NCI-H524 (cell line): ENCODE measurements around the gene SHMT2.

Experiments used
- DNase-seq, 2 experiments: peaks; one replicate each; lab custom pipeline; 2025; lab: John Stamatoyannopoulos, UW

Gene SHMT2

DNA sequence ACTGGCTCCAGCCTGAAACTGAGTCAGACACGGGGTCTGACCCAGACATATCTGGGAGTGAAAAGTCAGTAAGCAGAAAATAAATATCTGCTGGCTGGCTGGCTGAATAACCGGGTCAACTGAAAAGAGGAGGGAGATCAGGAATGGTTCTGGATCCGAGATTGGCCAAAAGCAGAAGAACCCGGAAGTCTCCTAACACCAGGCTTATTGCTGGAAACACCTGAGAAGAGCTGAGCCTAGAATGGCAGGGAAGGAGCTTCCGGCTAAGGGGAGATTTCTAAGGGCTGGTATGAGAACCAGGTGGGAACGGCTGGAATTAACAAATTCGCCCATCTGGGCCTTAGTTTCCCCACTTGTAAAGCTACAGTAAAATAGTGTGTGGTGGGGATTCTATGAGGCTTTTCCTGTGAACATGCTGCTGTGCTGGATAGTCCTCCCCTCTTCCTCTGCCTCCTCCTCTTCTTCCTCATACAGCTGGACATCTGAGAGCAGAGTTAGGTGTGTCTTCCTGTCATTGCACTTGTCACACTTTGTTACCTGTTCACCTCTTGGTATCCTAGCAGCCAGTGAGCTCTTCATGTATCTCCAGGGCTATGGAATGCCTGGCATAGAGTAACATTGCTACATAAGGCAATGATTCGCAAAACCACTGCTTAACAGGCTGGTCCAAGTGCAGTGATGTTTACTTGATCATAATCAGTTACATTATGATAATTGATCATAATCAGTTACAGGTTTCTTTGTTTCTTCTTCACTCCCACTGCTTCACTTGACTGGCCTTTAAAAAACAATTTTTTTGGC lies 2.0 kb upstream of the SHMT2 start:
- DNase-seq, result no peak

DNA sequence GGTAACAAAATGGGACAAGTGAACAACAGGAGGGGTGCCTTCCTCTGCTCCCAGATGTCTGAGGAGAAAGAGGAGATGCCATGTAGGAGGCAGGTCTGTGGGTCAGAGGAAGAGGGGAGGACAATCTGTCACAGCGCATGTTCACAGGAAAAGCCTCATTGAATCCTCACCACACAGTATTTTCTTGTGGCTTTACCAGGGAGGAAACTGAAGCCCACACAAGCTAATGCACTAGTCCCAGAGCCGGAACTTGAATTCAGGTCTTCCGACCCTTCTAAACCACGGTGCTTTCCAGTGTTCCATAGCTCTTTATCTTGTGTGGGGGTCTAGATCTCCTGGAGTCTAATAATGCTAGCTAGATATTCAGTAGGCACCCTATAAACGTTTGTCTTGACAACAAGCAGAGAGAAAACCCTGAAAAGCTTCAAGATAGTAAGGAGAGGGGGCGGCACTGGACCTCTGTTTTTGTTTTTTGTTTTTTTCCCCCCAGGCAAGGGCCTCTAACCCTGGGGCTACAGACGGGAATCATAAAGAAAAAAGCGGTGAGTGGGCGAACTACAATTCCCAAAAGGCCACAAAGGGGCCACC lies 371 bp upstream of the SHMT2 start:
- DNase-seq, result no peak

DNA sequence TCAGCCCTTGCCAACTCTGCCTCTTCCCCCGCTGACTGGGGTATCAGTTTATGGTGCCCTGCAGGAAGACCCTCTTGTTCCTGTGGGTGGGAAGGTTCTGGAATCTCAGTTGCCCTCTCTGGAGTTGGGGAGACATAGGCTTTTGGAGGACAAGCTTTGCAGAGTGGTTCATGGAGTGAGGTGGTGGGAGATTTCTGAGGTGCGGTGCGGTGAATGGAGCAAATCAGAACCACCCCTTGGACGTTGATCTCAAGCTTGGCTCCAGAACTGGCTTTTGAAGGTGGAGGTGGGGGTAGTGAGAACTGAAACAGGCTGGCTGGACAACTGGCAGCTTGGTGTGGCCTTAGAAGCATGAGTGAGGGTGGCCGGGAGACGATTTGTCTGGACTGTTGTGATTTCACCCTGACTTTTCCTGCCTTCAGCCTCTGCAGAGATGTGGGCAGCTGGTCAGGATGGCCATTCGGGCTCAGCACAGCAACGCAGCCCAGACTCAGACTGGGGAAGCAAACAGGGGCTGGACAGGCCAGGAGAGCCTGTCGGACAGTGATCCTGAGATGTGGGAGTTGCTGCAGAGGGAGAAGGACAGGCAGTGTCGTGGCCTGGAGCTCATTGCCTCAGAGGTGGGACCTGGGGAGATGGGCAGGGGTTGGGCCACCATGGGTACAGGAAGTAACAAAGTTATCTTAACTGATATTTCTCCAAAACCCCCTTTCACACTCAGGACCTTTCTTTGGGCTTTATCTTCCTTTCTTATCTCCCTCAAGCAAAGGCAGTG lies 1.1 kb downstream of the SHMT2 start:
- DNase-seq, result no peak

DNA sequence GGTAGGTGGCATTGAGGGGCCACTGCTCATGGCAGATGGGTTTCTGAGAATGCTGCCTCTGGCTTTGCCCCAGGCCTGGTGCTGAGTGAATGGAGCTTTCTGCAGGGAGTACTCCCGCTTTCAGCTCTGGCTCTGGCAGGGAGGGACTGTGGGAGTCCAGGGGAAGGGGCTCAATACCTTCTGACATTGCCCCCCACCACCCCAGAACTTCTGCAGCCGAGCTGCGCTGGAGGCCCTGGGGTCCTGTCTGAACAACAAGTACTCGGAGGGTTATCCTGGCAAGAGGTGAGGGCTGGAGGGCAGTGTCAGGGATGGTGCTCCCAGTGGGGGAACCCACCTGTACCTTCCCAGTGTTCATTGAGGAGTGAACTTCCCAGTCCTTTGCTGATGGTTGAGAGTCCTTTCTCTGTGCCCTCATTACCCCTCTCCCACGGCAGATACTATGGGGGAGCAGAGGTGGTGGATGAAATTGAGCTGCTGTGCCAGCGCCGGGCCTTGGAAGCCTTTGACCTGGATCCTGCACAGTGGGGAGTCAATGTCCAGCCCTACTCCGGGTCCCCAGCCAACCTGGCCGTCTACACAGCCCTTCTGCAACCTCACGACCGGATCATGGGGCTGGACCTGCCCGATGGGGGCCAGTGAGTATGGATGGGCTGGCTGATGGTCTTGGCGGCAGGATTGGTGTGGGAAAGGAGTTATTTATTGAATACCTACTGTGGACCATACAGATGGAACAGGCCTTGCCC lies 1.9 kb downstream of the SHMT2 start:
- DNase-seq, result no peak

DNA sequence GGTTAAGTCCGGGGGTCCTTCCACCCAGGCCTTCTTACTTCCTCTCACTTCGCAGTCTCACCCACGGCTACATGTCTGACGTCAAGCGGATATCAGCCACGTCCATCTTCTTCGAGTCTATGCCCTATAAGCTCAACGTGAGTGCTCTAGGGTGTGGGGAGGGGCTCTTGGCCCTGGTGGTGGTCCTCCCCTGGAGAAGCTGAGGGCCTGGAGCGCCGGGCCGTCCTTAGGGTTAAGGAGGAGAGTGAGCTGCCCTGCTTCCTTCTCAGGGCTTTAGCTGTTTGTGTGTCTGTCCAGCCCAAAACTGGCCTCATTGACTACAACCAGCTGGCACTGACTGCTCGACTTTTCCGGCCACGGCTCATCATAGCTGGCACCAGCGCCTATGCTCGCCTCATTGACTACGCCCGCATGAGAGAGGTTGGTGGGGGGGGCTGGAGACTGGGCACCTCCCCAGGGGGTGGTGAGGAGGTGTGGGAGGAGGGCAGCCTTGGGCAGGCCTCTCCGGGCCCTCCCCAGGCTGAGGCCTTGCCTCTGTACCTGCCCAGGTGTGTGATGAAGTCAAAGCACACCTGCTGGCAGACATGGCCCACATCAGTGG lies 2.7 kb downstream of the SHMT2 start:
- no peak for DNase-seq

DNA sequence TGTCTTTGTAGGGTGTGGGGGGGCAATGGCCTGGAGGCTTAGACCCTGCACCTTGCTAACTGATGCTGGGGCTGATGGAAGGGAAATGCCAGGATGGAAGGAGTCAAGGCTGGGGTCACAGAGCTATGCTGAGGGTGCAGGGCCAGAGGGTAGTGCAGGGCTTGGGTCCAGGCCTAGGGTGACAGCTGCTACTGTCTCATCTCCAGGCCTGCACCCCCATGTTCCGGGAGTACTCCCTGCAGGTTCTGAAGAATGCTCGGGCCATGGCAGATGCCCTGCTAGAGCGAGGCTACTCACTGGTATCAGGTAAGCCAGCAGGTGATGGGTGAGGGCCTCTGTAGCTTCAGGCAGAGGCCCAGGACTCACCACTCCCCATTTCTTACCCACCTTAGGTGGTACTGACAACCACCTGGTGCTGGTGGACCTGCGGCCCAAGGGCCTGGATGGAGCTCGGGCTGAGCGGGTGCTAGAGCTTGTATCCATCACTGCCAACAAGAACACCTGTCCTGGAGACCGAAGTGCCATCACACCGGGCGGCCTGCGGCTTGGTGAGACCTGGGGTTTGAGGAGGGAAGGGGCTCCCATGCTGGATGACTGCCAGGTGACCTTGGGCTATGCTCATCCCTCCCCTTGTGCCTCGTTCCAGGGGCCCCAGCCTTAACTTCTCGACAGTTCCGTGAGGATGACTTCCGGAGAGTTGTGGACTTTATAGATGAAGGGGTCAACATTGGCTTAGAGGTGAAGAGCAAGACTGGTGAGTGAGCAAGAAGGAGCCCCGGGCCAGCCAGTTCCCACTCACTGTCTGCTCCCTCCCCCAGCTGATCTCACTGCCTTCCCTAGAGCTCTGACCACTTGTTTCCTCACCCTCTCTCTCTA lies 4.1 kb downstream of the SHMT2 start:
- DNase-seq, result no peak

DNA sequence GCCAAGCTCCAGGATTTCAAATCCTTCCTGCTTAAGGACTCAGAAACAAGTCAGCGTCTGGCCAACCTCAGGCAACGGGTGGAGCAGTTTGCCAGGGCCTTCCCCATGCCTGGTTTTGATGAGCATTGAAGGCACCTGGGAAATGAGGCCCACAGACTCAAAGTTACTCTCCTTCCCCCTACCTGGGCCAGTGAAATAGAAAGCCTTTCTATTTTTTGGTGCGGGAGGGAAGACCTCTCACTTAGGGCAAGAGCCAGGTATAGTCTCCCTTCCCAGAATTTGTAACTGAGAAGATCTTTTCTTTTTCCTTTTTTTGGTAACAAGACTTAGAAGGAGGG lies 4.7 kb downstream of the SHMT2 start:
- no peak for DNase-seq

DNA sequence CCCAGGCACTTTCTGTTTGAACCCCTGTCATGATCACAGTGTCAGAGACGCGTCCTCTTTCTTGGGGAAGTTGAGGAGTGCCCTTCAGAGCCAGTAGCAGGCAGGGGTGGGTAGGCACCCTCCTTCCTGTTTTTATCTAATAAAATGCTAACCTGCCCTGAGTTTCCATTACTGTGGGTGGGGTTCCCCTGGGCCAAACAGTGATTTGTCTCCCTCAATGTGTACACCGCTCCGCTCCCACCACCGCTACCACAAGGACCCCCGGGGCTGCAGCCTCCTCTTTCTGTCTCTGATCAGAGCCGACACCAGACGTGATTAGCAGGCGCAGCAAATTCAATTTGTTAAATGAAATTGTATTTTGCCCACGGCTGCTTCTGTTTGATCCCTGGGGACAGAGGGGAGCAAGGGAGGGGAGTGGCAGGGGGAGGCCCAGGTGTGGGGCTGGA lies 5.1 kb downstream of the SHMT2 start:
- no peak for DNase-seq

DNA sequence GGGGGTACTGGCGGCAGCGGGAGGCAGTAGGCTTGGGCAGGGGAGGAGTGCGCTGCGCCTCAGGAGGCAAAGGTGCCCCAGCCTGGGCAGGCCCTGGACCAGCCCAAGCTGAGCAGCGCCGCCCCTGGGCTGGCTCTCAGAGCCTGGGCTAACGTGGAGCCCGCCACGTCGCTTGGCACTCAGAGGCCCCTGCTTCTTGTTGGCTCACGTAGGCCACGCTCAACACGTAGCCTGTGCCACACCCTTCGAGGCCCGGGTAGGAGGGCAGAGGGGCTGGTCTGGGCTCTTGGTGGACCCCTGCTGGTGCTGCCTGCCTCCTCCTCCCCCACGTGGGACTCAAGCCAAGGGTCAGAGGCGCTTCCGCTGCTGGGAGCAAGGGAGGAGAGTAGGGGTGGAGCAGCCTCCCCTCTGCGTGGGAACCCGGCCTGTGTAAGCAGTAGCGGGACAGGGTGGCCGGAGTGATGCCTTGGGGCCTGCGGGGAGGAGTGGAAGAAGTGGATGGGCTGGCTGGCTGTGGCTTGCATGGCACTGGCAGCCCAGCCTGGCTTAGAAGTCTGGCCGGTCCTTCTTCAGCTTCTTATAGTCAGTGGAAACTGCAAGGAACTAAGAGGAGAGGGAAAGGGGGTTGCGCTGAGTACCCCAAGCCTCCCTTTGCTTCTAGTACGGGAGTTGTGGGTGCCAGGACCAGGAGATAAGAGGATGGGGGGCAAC lies 5.7 kb downstream of the SHMT2 start:
- DNase-seq, result peak in 1 of 2 experiments; percentile 54

DNA sequence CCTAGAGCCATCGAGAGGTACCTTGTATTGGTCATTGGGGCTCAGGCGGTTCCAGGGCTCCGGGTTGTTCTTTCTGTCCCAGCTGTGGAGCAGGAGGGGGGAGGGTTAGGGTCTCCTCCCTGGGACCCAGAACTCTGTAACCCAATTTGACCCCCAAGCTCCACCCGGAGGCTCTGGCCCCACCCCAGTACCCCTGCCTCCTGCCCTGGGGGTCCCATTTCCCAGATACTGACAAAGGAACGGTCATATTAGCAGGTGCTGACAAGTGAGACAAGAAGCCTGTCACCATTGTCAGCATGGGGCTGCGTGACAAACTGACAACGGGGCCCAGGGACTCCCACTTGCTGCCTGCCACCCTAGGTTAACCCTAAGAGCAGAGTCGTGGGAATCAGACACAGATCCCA lies 6.2 kb downstream of the SHMT2 start:
- DNase-seq, result no peak

DNA sequence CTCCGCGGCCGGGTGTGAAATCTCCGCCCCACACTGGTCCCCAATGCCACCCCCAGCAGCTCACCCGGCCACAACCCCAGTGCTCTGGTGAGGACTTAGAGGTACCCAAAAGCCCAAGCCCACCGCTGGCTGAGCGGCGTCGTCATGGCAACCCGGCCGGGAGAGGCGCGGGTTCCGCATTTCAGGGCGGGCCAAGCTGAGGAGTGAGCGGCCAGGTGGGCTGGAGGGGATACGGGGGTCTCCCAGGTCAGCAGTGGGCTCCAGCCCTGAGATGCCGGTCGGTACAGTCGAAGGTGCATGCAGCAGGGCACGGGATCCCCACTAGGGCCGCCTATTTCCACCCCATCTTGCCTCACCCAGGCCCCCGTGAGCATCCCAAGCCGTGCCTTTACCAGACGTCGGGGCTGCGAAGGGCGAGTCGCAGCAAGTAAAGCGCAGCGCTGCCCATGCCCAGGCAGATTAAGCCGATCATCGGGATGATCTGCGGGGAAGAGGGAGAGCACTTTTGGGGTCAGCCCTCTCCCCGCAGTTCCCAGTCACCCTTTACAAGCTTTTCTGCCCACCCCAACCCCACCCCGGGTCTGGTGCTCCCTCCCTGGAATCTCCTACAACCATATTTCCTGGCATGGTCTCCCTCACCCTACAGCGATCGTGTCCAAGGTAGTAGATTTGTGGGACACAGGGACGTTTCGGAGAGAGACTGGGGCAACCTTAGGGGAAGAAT lies 6.9 kb downstream of the SHMT2 start:
- no peak for DNase-seq

DNA sequence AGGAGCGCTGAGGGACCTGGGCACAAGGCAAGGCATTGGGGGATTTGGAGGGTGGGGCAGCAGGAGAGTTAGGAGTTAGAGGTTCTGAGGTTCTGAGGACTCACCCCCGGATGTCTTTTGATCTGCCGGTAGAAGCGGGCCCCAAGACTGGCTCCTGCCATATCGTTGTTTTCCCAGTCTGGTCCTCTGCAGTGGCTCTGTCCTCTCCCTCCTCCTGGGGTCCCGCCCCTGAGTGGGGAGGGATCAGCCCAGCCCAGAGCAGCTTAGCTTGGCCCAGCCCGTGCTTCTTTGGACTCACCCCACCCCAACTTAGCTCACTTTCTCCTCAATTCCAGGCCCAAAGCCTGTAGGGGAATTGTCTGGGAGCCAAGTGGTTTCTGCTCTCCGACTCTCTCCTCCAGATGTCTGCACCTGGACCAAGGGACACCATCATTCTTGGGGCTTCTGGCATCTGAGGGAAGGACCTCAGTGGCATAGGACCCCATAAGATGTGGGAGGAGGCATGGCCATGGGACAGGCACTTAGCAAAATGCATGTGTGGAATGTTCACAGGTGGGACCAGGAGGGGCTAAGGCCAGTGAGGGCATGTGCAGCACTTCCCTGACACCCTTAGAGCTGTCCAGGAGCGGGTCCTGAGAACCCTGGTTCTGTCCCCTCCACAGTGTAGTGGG lies 7.5 kb downstream of the SHMT2 start:
- DNase-seq, result no peak

DNA sequence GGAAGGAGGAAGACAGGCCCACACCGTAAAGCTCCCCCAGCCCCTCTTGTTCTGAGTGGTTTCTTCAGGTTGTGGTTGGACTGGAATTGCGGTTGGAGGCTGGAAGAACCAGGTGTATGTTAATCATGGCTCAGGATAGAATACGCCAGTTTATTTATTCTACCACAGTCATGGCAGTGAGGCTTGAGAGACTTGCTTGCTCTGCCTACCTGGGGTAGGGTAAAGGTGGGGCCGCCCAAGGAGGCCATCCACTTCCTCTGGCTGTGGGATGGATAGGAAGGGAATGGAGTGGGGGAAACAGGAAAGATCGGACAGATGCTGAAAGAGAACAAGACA lies 8.1 kb downstream of the SHMT2 start:
- DNase-seq, result no peak

DNA sequence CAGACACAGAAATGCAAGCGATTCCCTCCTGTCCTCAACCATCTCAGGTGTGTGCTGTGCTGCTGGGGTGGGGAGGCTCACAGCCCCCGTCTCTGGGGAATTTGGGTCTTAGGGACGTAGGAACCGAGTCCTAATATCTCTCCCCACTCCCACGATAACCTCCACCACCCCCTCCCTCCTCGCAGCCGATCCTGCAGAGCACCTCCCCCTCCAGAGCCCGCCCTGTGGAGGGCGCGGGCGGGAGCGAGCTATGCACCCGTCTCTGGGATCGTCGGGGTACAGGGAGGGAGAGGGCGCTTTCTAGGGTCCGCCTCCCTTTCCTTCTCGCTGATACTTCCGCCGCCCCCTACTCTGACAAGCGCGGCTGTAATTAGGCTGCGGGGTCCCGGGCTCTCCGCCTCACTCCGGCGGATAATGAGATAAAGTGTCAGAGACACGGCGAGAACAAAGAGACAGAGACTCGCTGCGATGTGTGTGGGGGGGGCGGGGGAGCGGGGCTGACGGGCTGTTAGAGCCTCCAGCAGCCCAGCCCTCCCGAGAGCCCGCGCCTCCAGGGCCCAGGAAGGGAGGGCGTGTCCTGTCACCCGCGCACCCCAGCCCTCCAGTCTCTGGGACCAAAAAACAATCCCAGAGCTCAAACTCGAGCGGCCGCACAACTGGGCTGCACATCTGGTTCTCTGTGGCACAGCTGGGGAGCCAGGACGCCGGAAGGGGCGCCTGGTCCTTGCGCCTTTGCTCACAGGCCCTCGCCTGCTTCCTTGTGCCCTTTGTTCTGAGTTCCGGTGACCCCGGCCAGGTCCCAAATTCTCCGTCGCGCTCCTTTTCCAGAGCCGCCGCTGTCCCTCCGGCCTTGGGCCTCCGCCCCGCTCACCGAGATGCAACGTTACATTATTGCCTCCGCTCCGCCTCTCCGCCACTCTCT lies 8.7 kb downstream of the SHMT2 start:
- peak in 1 of 2 experiments; percentile 47 for DNase-seq

DNA sequence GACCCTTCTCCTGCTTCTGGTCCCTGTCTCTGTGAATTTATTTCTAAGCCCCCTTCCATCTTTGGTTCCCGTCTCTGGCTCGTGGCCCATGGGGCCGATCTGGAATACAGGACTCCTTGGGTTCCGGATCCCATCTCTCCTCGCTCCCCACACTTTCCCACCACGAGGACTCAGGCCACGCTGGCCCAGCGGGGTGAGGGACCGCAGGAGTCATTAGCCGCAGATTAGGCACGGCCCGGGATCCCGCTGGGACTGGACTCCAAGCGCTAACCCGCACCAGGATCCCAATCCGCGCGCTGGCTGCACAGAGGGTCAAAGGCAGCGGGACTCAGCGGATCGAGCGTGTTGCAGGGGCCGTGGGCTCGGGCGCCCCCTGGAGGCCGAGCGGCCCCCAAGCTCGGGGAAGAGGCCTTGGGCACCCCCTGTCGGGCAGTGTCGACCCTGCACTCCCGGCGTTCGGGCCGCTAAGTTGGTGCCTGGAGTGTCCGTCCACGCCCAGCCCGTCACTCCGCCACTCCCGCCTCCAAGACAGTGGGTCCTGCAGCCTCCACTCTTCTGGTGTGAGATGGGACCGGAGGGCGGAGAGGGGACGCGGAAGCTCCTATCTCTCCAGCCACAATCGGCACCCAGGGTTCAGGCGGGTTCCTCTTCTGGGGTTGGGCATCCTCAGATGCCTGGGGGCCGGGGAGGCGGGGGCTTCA lies 9.5 kb downstream of the SHMT2 start:
- peak; percentile 63 to 79 for DNase-seq

DNA sequence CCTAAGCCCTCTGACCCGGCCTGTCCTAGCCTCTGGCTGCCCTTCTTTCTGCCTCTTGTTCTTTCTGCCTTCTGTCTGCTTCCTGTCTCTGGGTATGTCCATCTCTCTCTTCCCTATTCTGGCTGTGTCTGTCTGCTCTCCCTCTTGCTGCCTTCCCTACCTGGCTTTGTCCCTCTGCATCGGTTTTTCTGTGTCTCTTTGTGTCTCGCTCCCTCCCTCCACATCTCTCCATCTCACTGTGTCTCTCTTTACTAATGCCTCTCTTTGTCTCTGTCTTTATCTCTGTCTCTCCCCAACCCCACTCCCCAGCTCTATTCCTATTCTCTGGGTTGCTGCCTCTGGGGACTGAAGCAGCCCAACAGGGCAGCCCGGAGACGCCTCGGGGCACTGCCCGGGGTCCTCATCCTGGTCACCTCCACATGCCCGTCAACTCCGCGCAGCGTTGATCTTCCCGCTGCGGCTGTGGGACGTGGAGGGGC lies 10.1 kb downstream of the SHMT2 start:
- DNase-seq, result peak in 1 of 2 experiments; percentile 49
